CD1c-positive myeloid dendritic cell (primary cell): Measurements from ENCODE around the gene MSI1.

Source experiments
- DNase-seq: peaks from one replicate; pipeline ENCODE4 v3.0.0-alpha.2; 2016; ENCODE audit errors: extremely low spot score

MSI1 gene

DNA sequence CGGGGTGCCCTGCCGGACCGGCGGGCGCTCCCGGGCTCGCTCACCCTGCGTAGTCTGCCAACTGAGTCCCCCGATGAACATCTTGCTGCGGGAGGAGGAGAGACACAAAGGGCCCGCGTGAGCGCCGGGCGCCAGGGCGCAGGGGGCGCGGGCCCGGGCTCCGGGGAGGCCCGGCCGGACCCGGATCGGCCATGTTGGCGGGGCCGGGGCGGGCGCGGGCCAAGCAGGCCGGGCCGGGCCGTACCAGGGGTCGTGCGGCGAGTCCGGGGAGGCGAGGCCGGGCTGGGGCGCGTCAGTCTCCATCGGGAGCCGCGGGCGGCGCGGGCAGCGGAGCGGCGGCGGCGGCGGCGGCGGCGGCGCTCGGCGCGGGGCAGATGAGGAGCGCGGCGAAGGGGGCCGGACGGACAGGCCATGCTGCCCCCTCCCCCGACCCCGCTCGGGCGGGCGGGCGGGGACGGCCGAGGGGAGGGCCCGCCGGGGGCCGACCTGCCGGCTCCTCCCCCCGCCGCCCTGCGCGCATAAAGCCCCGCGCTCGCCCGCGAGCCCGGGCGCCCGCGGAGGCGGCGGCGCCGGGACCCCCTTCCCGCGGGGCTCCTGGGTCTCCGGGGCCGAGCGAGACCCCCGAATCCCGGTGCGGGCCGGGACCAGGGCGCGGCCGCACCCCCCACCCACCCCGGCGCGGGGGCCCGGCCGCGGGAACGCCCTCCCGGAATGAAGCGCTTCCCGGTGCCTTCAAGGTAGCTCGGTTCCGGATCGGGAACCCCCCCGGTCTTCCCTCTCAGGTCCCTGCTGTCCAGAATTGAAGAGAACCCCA, at the start of gene MSI1:
TSS of gene MSI1 (minus strand) at position 376 of the 814 bp plus-strand sequence. CDS start at position 303, 73 bp downstream.
- no peak for DNase-seq

DNA sequence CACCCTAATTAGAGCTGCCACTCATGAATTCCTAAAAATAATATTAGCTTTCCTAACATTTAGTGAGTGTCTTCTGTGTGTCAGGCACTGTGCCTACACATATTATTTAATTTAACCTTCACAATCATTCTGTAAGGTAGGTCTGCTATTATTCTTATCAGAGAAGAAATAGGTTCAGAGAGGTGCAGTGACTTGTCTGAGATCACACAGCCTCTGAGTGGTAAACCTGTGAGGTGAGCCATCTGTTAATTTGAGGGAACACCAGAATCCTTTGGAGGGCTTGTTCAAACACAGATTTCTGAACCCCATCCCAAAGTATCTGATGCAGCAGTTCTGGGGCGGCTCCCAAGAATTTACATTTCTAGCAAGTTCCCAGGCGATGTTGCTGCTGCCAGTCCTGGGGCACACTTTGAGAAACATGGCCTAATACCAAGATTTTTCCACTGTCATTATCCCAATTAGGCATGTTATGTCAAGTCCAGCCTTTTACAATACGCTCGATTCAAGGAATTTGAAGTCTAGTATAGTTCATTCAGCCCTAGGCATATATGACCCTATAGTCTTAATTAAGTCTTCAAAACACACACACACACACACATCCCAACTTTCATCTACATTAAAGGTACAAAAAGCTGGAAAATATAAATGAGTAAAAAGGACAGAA, 49.1 kb upstream of the MSI1 start:
- no peak for DNase-seq

- no peak for DNase-seq
These were observed 47.7 kb upstream of the MSI1 start for GRCh38 chr12:120416490-120417216.

GRCh38 chr12:120413901-120414695, 45.1 kb upstream of the MSI1 start:
- DNase-seq = no peak

DNA sequence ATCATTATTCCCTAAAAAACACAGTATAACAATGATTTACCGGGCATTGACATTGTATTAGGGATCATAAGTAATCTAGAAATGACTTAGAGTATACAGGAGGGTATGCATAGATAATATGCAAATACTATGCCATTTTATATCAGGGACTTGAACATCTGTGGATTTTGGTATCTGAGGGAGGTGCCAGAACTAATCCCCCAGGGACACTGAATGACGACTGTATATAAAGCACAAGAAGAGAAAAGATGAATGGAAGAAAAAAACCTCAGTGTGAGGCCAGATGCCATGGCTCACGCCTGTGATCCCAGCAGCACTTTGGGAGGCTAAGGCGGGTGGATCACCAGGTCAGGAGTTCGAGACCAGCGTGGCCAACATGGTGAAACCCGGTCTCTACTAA, 43.5 kb upstream of the MSI1 start:
- no peak for DNase-seq

DNA sequence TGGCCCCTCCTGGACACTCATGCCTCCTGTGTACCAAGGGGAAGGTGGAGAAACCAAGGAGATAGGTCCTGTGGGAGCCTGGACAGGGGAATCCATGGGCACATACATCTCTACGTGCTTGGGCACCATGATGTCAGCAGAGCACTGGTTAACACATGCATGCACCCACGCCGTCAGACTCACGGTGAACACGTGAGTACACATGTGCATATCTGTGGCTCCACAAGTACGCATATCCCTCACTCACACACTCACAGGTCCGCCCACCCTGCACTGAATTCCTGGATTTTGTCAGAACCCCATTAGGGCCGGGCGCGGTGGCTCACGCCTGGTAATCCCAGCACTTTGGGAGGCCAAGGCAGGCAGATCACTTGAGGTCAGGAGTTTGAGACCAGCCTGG, 39.8 kb upstream of the MSI1 start:
- no peak for DNase-seq

DNA sequence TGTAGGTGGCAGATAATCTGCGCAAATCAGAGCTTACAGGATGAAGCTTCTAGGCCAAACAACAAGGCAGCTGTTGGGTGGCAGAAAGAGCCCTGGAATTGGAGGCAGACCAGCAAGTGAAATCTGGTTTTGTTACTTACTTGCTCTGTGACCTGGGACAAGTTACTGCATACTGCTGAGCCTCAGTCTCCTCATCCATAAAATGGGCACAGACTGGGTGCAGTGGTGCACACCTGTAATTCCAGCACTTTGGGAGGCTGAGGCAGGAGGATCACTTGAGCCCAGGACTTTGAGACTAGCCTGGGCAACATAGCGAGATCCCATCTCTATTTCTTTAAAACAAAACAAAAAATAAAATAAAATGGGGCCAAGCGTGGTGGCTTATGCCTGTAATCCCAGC, 37.6 kb upstream of the MSI1 start:
- no peak for DNase-seq

DNA sequence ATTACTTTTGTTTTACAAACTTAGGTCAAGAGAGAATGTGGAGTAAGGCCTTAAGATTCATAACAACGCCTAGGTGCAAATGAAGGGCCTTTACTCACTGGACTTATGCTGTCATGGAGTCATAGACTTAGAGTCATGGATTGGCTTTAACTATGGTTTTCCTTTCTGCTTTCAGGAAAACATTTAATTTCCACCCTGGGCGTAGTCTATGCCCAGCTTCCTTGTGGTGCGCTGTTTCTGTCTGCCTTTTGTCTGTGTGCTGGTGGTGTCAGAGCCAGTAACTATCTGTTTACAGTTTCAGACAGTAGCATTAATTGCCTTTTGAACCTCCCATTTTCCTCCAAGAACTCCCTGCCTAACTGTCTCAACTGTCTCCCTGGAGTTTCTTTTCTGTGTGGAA, 37.1 kb upstream of the MSI1 start:
- no peak for DNase-seq

DNA sequence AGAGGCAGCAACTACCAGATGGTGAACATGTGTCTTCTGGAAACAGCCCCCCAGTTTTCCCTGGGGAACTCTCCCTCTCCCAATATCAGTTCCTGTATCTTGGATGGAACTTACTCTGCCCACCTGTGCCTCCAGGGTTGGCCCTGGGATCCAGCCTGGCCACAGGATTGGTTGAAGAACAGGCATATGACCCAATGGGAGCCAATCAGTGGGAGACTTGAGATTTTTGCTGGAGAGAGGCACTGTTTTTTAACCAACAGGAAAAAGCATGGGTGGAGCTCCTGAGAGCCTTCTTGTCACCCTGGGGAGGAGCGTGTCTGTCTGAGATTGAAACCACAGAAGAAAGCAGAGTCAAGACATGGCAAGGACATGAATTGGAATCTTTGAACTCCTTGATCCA, 35.3 kb upstream of the MSI1 start:
- DNase-seq = no peak

DNA sequence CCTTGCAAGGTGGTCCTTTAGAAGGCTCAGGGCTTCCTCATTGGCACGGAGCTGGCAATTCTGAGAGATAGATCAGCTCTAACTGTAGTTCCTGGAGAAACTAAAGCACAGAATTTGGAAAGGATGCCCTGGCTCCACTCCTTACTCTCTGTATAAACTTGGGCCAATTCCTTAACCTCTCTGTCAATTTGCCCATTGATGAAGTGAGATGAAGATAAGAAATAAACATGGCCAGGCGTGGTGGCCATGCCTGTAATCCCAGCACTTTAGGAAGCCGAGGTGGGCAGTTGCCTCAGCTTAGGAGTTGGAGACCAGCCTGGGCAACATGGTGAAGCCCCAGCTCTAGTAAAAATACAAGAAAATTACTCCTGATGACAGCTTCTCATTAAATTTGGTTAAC, 34.9 kb upstream of the MSI1 start:
- no peak for DNase-seq

DNA sequence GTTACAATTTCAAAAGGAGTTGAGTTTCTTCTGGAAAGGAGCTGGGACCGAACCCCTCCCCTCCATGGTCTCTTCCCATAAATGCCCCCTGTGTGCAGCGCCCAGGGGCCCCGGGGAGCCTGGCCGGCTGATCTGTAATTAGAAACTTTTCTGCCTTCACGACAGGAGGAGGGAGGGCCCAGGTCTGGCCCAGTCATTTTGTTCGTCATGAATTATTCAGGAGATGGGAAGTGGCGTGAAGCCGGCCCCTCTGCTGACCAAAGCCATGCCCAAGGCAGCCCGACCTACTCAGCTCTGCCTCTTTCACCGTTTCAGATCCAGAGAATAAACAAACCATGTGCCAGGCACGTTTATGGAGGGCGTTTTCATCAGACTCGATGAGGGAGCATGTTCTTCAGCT, 33.3 kb upstream of the MSI1 start:
- DNase-seq = no peak

- no peak for DNase-seq
These were observed 30.6 kb upstream of the MSI1 start for GRCh38 chr12:120399531-120399930.

DNA sequence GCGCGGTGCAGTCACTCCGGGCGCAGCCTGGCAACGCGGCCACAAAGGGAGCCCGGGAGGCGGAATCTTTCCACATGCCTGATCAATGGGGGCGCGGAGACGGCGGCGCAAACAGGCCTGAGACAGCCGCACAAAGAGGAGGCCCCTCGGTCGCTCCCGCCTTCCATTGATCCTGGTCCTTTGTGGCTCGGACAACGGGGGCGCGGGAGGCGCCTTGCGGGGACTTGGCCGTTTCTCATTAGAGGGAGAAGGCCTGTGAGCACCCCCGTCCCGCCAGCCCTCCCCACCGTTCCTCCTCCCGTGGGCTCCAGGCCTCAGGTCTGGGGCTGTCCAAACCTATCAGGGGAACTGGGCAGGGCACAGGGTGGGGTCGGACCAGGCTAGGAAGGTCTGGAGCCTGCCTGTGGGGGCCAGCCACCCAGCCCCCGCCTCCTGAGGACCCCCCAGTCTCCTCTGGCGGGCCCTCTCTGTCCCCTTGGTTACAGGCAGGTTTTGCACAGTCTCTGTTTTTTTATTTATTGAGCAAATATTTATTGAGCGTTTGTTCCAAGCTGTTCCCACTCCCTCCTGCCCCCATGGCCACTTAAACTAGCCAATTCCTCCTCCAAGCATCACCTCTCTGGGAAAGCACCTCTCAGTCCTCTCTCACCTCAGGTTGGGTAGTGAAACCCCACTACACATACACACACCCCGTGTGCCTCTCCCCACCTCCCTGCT, 29.0 kb upstream of the MSI1 start:
- DNase-seq = no peak

DNA sequence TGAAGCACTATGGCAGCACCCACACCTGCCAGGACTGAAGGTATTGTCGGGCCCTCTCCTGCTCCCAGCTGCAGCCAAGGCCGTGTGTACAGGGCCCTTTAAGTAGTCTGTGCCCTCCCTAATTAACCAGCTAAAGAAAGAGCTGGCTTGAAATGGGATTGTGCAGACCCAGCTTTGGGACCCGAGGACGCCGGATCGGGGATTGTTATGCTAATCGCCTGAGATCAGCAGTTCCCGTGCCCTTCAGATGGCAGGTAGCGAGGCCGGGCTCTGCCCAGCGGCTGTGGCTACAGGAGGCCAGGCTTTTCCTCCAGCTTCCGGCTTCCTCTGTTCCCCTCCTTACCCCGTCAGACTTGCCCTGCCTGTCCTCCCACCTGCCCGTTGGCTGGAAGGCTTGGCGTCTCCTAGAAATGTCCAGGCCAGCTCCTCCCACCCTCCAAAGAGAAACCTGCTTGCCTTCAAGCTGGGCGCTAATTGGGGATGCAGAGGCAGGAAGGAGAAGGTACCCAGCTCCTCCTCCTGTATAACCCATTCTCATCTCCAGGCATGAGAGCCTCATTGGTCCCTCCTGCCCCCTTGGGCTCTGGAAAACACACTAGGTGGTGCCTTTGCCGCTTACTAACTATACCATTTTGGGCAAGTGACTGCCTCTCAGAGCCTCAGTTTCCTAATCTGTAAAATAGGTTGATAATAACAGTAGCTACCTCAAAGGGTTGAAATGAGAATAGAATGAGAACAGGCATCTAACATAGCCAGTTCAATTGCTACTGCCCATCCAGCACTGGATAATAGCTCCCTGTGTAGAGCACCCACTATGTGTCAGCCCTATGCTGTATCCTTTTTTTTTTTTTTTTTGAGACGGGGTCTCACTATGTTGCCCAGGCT, 25.8 kb upstream of the MSI1 start:
- DNase-seq = no peak

- no peak for DNase-seq
These were observed 21.7 kb upstream of the MSI1 start for GRCh38 chr12:120390540-120391120.

- DNase-seq = no peak
These were observed 19.9 kb upstream of the MSI1 start for GRCh38 chr12:120388691-120389481.

DNA sequence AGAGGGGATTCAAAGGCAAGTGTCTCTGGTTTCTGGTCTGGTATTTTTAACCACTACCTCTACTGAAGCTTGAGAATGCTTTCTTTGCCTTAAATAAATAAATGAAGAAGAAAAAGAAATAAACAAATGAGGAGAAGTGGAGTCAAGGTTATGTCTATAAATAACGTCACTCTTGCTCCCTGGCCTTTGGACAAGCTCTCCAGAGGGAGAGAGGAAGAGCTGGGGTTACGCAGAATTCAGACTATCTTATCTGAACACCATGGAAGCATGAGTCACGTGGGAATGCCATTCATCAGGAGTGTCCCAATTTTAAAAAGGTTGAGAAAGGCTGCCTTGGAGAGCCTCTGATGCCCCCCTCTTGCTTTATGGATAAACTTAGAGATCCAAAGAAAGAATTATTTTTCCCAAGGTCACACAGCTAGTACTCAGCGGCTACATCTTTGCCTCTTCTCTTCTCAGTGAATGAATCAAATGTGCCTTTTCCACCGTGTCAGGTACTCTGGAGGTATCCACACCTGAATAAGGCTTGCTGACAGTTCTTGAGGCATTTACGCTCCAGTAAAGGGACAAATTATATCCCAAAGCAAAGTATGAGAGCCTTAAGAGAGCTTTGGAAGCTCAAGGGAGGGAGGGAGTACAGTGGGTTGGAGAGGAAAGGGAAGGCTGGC, 12.9 kb upstream of the MSI1 start:
- DNase-seq = no peak

DNA sequence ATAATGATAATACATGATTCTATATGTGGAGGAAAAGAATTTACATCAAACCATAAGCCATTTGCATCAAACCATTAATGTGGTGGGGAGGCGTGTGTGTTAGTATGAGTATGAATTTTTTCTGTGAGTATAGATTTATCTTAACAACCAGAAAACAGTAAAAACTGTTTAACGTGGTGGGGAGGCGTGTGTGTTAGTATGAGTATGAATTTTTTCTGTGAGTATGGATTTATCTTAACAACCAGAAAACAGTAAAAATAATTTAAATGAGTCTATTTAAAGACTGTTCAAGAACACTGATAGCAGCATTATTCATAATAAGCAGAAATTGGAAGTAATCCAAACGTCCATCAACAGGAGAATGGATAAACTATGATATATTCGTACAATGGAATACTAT, 9.1 kb upstream of the MSI1 start:
- DNase-seq = no peak

GRCh38 chr12:120377611-120378010, 8.6 kb upstream of the MSI1 start:
- DNase-seq = no peak
